ENCODE results near the gene ZDHHC19.

DNA sequence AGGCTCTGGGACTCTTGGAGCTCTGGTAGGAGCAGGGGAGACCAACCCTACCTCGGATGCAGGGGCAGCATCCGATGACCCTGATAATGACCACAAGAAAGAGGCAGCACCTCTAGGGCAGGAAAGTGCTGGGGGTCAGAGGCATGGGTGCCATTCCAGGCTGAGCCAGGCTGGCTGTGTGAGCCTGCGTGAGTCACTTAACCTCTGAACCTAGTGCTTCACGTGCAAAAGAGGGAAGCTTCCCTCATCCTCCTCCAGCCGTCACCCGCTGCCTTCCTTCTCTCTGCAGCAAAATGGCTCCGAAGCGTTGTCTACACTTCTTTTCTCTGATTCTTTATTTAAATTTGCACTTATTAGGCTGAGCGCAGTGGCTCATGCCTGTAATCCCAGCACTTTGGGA is 35.5 kb downstream of the ZDHHC19 start:
- TF ChIP-seq, protein P1, sequence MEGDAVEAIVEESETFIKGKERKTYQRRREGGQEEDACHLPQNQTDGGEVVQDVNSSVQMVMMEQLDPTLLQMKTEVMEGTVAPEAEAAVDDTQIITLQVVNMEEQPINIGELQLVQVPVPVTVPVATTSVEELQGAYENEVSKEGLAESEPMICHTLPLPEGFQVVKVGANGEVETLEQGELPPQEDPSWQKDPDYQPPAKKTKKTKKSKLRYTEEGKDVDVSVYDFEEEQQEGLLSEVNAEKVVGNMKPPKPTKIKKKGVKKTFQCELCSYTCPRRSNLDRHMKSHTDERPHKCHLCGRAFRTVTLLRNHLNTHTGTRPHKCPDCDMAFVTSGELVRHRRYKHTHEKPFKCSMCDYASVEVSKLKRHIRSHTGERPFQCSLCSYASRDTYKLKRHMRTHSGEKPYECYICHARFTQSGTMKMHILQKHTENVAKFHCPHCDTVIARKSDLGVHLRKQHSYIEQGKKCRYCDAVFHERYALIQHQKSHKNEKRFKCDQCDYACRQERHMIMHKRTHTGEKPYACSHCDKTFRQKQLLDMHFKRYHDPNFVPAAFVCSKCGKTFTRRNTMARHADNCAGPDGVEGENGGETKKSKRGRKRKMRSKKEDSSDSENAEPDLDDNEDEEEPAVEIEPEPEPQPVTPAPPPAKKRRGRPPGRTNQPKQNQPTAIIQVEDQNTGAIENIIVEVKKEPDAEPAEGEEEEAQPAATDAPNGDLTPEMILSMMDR (IDR thresholded peaks at IDR 0.05), result no peak
- TF ChIP-seq POLR2A (IDR thresholded peaks at IDR 0.05), result no peak

All from upper lobe of left lung (tissue), 4 donors.